Transverse colon (tissue), 4 donors: ENCODE data around the gene TNNC1. TPM values are rescaled to one million over a fixed set of nuclear protein-coding genes. Genes with fewer than 3 reads are reported as not detected.

Source experiments
- DNase-seq: peaks from one replicate; pipeline ENCODE4 v3.0.0-alpha.2; 2019
- H3K27ac ChIP-seq, 4 donors: fragments of 200-600 bp; sonication (generic); 2 replicates each; pipeline ENCODE4 v1.5.1; 2016 to 2018; ENCODE audit warnings: inconsistent platforms in 4 of 4
- H3K27me3 ChIP-seq: fragments of 200-600 bp; sonication (generic); 2 replicates; pipeline ENCODE4 v1.5.1; 2017; ENCODE audit warnings: inconsistent platforms
- H3K36me3 ChIP-seq, 4 donors: fragments of 200-600 bp; sonication (generic); 2 replicates each; pipeline ENCODE4 v1.5.1; 2017 to 2019; ENCODE audit warnings: inconsistent platforms in 4 of 4
- H3K4me1 ChIP-seq, 4 donors: fragments of 200-600 bp; sonication (generic); 2 replicates each; pipeline ENCODE4 v1.5.1; 2017 to 2020; ENCODE audit warnings: inconsistent platforms in 4 of 4
- H3K4me3 ChIP-seq, 4 donors: fragments of 200-600 bp; sonication (generic); 1 replicate in 1 of 4; 2 replicates in 3 of 4; pipeline versions ENCODE4 v1.5.1 to v1.6.1; 2017 to 2019; ENCODE audit warnings: inconsistent platforms in 4 of 4
- H3K9me3 ChIP-seq, 2 donors: fragments of 200-600 bp; sonication (generic); 2 replicates each; pipeline ENCODE4 v1.5.1; 2017 to 2019; ENCODE audit warnings: inconsistent platforms in 2 of 2
- CTCF ChIP-seq, 5 experiments: fragments of 200-600 bp in 3 of 5; fragments of 450-650 bp in 2 of 5; sonication (generic) in 3 of 5; IDR thresholded peaks; 1 replicate in 2 of 5; 2 replicates in 3 of 5; pipeline ENCODE4 v1.5.1; 2016 to 2017; ENCODE audit warnings: antibody characterized with exemption in 5 of 5, inconsistent platforms in 3 of 5, mild to moderate bottlenecking in 2 of 5, moderate library complexity in 1 of 5
- EP300 ChIP-seq: sonication (generic); formaldehyde crosslinking; IDR thresholded peaks from one replicate; pipeline ENCODE4 v1.6.1; 2017; ENCODE audit warnings: antibody characterized with exemption, low read depth
- POLR2A ChIP-seq: fragments of 450-650 bp; IDR thresholded peaks from one replicate; pipeline ENCODE4 v1.6.1; 2016; ENCODE audit warnings: antibody characterized with exemption, mild to moderate bottlenecking, moderate library complexity
- POLR2AphosphoS5 ChIP-seq, 3 donors: sonication (generic); formaldehyde crosslinking; IDR thresholded peaks; one replicate each; pipeline ENCODE4 v1.6.1; 2016; ENCODE audit warnings: antibody characterized with exemption in 3 of 3
- WGBS, 2 donors: methylation state at CpG; one replicate each; pipeline ENCODE4 v1.1.5; 2018; ENCODE audit warnings: low coverage in 1 of 2; 5-methylcytosine and 5-hydroxymethylcytosine counted together
- in situ Hi-C, 4 donors: fragments of 200-750 bp; cut with MboI; loops; one replicate each; pipeline versions ENCODE4 v1.15.0 to v1.15.1; 2017; ENCODE audit warnings: low sequenced_read_pairs in 3 of 4, low pct_ligation_motif_present in 1 of 4, low pct_unique_long_range_greater_than_20kb in 1 of 4
- intact Hi-C: fragments of 100-400 bp; cut with DNase I; formaldehyde crosslinking; loops from one replicate; pipeline ENCODE4 v1.15.1; 2023; ENCODE audit warnings: low total_unique reads
- total RNA-seq, 4 donors: library from RNA; depleted of rRNA; stranded (reverse); fragments of >200 nt; gene quantifications; one replicate each; pipeline ENCODE4 v1.1.0, GENCODE V29; 2016

TNNC1 gene
- total RNA-seq, 4 donors from 2014 or later = 7.1 to 10.4 TPM; not detected in 2

DNA sequence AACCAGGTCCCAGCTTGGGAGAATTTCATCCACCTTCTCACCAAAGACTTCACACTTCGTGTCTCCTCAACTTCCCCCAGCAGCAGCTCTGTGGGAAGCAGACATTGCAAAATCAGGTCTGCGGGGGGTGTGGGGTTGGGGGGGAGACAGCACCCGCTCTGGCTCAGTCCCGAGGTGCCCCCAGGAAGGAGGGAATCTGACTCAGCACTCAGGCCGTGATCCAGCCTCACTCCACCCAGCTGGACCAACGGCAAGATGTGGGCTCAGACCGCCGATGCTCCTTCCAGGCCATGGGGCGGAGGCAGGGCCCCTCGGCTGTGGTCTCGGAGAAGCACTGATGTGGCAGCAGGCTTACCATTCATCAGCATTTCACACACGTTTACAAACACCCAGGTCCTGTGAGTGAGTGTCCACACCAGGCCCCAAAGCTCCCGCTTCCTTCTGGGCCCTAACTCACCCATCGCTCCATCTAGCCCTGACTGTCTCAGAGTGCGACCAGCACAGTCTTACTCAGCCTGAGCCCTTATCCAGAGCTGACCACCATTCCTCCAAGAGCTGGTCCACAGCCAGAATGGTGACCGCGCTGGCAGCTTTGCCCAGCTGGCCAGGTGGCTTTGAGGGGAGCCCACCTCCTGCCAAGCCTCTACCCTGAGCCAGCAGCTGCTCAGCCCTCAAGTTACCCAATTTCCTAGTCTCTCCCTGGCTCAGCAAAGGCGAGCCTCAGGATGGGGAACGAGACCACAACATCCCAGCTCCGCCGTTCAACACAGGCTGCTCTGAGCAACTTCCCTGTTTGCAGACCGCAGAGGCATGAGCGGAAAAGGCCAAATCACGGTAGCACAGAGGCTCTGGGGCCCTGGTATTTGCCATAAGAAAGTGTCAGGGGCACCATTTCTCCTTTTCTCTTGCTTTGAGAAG, 44.6 kb upstream of the TNNC1 start:
- 61 to 72% methylated on average over 5 to 24 of the region's 24 CpGs for WGBS, 2 donors
- intact Hi-C loops = no loop called here
- in situ Hi-C loops = no loop called here
- peaks cover 0 to 3% (median 0%) of the 10 kb centered on the region in 4 donors for H3K4me1 ChIP-seq
- TF ChIP-seq EP300 (no peak), POLR2AphosphoS5 (IDR thresholded peaks at IDR 0.05) (no peak), CTCF (IDR thresholded peaks at IDR 0.05) (no peak), POLR2A (no peak)
- no peak overlapping the region for H3K4me3 ChIP-seq
- no peaks in the 10 kb centered on the region for H3K36me3 ChIP-seq
- H3K9me3 ChIP-seq = no peaks in the 10 kb centered on the region
- peak; percentile 41 for DNase-seq
- peak overlapping the region; percentile 6 to 60 (median 26) for H3K27ac ChIP-seq
- no peaks in the 10 kb centered on the region for H3K27me3 ChIP-seq

GRCh38 chr3:52495777-52496602, 42.1 kb upstream of the TNNC1 start:
- H3K4me1 ChIP-seq = peaks cover 0 to 3% (median 0%) of the 10 kb centered on the region in 4 donors
- H3K36me3 ChIP-seq = peaks cover 0 to 16% (median 6%) of the 10 kb centered on the region in 4 donors
- H3K9me3 ChIP-seq = no peaks in the 10 kb centered on the region
- no peak for TF ChIP-seq CTCF (IDR thresholded peaks at IDR 0.05)
- no peak for TF ChIP-seq POLR2A
- TF ChIP-seq POLR2AphosphoS5 (IDR thresholded peaks at IDR 0.05) = peak in 1 of 3 donors; percentile 19
- TF ChIP-seq EP300 = no peak
- in situ Hi-C loops = no loop called here
- peak overlapping the region in 3 of 4 donors; percentile 4 to 32 (median 13) for H3K4me3 ChIP-seq
- WGBS, 2 donors = 62% methylated on average over 11 of the region's 16 CpGs; no CpG with 5 or more reads in 1 of the 2 donors
- intact Hi-C loops = no loop called here
- no peaks in the 10 kb centered on the region for H3K27me3 ChIP-seq
- peak overlapping the region; percentile 48 to 70 (median 58) for H3K27ac ChIP-seq
- DNase-seq = no peak

GRCh38 chr3:52494886-52495495, 41.1 kb upstream of the TNNC1 start, which contains the start of gene STAB1:
TSS of gene STAB1 (plus strand) at chr3:52495338. CDS start at chr3:52495414, 76 bp downstream.
- intact Hi-C loops (no loop called here), in situ Hi-C loops (no loop called here)
- H3K4me1 ChIP-seq = peaks cover 0 to 6% (median 0%) of the 10 kb centered on the region in 4 donors
- peaks cover 0 to 17% (median 8%) of the 10 kb centered on the region in 4 donors for H3K36me3 ChIP-seq
- no peaks in the 10 kb centered on the region for H3K27me3 ChIP-seq
- 67 to 80% methylated on average over 1 to 13 of the region's 25 CpGs for WGBS, 2 donors
- peak within 1 kb of the TSS in 3 of 4 donors; percentile 4 to 32 (median 13) for H3K4me3 ChIP-seq
- DNase-seq = no peak
- peak within 1 kb of the TSS; percentile 48 to 70 (median 58) for H3K27ac ChIP-seq
- no peaks in the 10 kb centered on the region for H3K9me3 ChIP-seq
- TF ChIP-seq POLR2A (peak; percentile 22), EP300 (no peak)

DNA sequence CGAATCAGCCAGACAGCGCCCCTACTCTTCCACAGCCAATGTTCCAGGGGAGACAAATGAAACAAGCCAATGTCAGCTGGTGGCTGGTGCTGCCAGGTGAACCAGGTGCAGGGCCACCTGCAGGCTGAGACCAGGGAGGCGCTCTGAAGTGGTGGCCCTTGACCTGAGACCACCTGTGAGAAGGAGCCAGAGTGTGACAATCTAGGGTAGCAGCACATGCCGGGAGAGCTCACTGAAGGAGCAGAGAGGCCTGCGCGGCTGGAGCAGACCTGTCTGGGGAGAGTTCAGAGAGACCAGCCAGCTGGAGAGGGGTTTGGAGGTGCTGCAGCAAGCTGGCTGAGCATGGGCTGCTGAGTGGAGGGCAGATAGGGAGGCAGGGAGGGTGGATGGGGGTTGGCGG, 40.6 kb upstream of the TNNC1 start:
- TF ChIP-seq POLR2AphosphoS5 (IDR thresholded peaks at IDR 0.05) (no peak), POLR2A (no peak), CTCF (IDR thresholded peaks at IDR 0.05) (no peak), EP300 (no peak)
- no peak for DNase-seq
- peak overlapping the region in 3 of 4 donors; percentile 48 to 70 (median 65) for H3K27ac ChIP-seq
- intact Hi-C loops (no loop called here), in situ Hi-C loops (no loop called here)
- H3K9me3 ChIP-seq = no peaks in the 10 kb centered on the region
- peaks cover 0 to 6% (median 0%) of the 10 kb centered on the region in 4 donors for H3K4me1 ChIP-seq
- peaks cover 0 to 23% (median 10%) of the 10 kb centered on the region in 4 donors for H3K36me3 ChIP-seq
- WGBS, 2 donors = 70 to 86% methylated on average over 4 to 7 of the region's 7 CpGs
- H3K4me3 ChIP-seq = no peak overlapping the region
- H3K27me3 ChIP-seq = no peaks in the 10 kb centered on the region
